Osteocyte (in vitro differentiated cells): ENCODE data around the gene PRIMA1. TPM values are rescaled to one million over a fixed set of nuclear protein-coding genes. Genes with fewer than 3 reads are reported as not detected.

Source experiments
- DNase-seq: peaks from one replicate; pipeline ENCODE4 v3.0.0; 2021; ENCODE audit warnings: mixed read lengths; ENCODE audit not compliant: unreplicated experiment; ENCODE audit errors: extremely low spot score
- H3K27ac Mint-ChIP-seq: one replicate; pipeline ENCODE4 v1.8.0; 2021; ENCODE audit warnings: mild to moderate bottlenecking, mixed read lengths; ENCODE audit not compliant: unreplicated experiment
- H3K27me3 Mint-ChIP-seq: one replicate; pipeline ENCODE4 v1.8.0; 2021; ENCODE audit warnings: mixed read lengths; ENCODE audit not compliant: unreplicated experiment
- H3K36me3 Mint-ChIP-seq: one replicate; pipeline ENCODE4 v1.8.0; 2021; ENCODE audit warnings: mixed read lengths; ENCODE audit not compliant: unreplicated experiment
- H3K4me1 Mint-ChIP-seq: one replicate; pipeline ENCODE4 v1.8.0; 2021; ENCODE audit warnings: mixed read lengths; ENCODE audit not compliant: unreplicated experiment
- H3K4me3 Mint-ChIP-seq: one replicate; pipeline ENCODE4 v1.8.0; 2021; ENCODE audit warnings: mild to moderate bottlenecking, moderate library complexity, mixed read lengths; ENCODE audit not compliant: unreplicated experiment
- H3K9me3 Mint-ChIP-seq: one replicate; pipeline ENCODE4 v1.8.0; 2021; ENCODE audit warnings: mixed read lengths; ENCODE audit not compliant: unreplicated experiment
- total RNA-seq: library from RNA; stranded (reverse); gene quantifications from 2 replicates; pipeline ENCODE4 v1.2.1, GENCODE V29; 2021
- TF ChIP-seq, protein P1 (sequence below): fragments of 200-600 bp; sonication (generic); IDR thresholded peaks from 2 replicates; pipeline ENCODE4 v1.5.0; 2021; ENCODE audit warnings: antibody characterized with exemption, mild to moderate bottlenecking, moderate library complexity

Gene PRIMA1
- total RNA-seq, 1 donor from 2014 or later, result not detected

GRCh38 chr14:93747560-93747959 lies 40.7 kb downstream of the PRIMA1 start:
- TF ChIP-seq, protein P1, sequence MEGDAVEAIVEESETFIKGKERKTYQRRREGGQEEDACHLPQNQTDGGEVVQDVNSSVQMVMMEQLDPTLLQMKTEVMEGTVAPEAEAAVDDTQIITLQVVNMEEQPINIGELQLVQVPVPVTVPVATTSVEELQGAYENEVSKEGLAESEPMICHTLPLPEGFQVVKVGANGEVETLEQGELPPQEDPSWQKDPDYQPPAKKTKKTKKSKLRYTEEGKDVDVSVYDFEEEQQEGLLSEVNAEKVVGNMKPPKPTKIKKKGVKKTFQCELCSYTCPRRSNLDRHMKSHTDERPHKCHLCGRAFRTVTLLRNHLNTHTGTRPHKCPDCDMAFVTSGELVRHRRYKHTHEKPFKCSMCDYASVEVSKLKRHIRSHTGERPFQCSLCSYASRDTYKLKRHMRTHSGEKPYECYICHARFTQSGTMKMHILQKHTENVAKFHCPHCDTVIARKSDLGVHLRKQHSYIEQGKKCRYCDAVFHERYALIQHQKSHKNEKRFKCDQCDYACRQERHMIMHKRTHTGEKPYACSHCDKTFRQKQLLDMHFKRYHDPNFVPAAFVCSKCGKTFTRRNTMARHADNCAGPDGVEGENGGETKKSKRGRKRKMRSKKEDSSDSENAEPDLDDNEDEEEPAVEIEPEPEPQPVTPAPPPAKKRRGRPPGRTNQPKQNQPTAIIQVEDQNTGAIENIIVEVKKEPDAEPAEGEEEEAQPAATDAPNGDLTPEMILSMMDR, result no peak
- H3K27me3 Mint-ChIP-seq, result no peaks in the 10 kb centered on the region
- H3K9me3 Mint-ChIP-seq, result peaks cover 11% of the 10 kb centered on the region
- no peaks in the 10 kb centered on the region for H3K4me1 Mint-ChIP-seq
- DNase-seq, result no peak
- no peaks in the 10 kb centered on the region for H3K36me3 Mint-ChIP-seq
- no peak overlapping the region for H3K4me3 Mint-ChIP-seq
- H3K27ac Mint-ChIP-seq, result no peak overlapping the region

GRCh38 chr14:93747102-93747501 lies 41.2 kb downstream of the PRIMA1 start:
- no peaks in the 10 kb centered on the region for H3K27me3 Mint-ChIP-seq
- no peak for DNase-seq
- no peaks in the 10 kb centered on the region for H3K4me1 Mint-ChIP-seq
- H3K9me3 Mint-ChIP-seq, result peaks cover 11% of the 10 kb centered on the region
- TF ChIP-seq, protein P1, result no peak
- no peaks in the 10 kb centered on the region for H3K36me3 Mint-ChIP-seq
- no peak overlapping the region for H3K27ac Mint-ChIP-seq
- no peak overlapping the region for H3K4me3 Mint-ChIP-seq

GRCh38 chr14:93745603-93746273 lies 42.5 kb downstream of the PRIMA1 start:
- no peak for DNase-seq
- no peaks in the 10 kb centered on the region for H3K36me3 Mint-ChIP-seq
- peaks cover 11% of the 10 kb centered on the region for H3K9me3 Mint-ChIP-seq
- no peak overlapping the region for H3K27ac Mint-ChIP-seq
- no peaks in the 10 kb centered on the region for H3K4me1 Mint-ChIP-seq
- TF ChIP-seq, protein P1, result no peak
- H3K27me3 Mint-ChIP-seq, result no peaks in the 10 kb centered on the region
- H3K4me3 Mint-ChIP-seq, result no peak overlapping the region

DNA sequence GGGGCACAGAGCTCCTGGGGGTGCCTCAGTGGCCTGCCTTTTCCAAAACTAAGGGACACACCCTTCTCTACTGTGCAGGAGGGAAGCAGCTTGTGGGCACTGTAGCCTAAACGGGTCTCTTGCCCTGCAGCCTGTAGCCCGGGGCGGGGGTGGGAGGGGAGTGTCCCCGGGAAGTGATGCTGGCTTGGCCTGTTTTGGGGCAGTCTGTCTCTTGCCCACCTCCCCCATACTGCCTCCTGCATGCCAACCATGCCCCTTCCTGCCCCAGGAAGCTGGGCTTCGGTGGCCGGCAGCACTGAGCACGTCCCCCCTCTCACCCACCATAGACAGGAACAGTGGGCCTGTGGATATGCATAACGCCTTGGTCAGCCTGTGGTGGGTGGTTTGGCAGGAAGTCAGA lies 43.4 kb downstream of the PRIMA1 start:
- no peaks in the 10 kb centered on the region for H3K4me1 Mint-ChIP-seq
- no peaks in the 10 kb centered on the region for H3K36me3 Mint-ChIP-seq
- DNase-seq, result no peak
- no peak overlapping the region for H3K27ac Mint-ChIP-seq
- TF ChIP-seq, protein P1, result no peak
- H3K4me3 Mint-ChIP-seq, result no peak overlapping the region
- H3K27me3 Mint-ChIP-seq, result no peaks in the 10 kb centered on the region
- H3K9me3 Mint-ChIP-seq, result peaks cover 11% of the 10 kb centered on the region

DNA sequence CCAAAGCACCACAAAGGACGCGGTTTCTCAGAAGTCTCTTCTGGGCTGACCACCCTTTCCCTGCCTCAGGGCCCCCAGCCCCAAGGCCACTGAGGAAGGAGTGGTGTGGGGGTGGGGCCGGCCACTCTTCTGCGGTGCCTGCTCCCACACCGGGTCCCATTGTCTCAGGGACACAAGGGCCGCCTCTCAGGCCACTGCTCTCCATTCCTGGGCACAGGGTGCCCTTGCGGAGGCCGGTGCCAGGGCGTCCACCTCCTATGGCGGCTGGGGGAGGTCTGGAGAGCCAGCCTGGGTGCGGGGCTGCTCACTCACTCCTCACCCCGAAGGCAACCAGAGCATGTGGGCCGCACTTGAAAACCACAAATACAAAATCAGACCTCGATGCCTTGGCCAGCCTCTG lies 44.1 kb downstream of the PRIMA1 start:
- no peak overlapping the region for H3K27ac Mint-ChIP-seq
- DNase-seq, result no peak
- H3K9me3 Mint-ChIP-seq, result peaks cover 11% of the 10 kb centered on the region
- no peaks in the 10 kb centered on the region for H3K36me3 Mint-ChIP-seq
- H3K27me3 Mint-ChIP-seq, result no peaks in the 10 kb centered on the region
- H3K4me3 Mint-ChIP-seq, result no peak overlapping the region
- no peaks in the 10 kb centered on the region for H3K4me1 Mint-ChIP-seq
- TF ChIP-seq, protein P1, result no peak
